Stimulated activated naive B cell treated with anti-CD40 and anti-IgM and Interleukin-4, amounts not matched to agents 10 μg/mL and 1 μg/mL and 100 μg/mL, for 72 hours (primary cell): Measurements from ENCODE around the gene COX7A2.
A peak's percentile ranks its signal among the peaks of the same experiment; 100 is the strongest.

Source experiments
- ATAC-seq, 2 donors: fragments of 150-1000 bp; cut with Tn5 transposase; replicated peaks; 2 replicates each; pipeline ENCODE4 v1.10.0; 2021; ENCODE audit warnings: moderate library complexity in 1 of 2
- DNase-seq: peaks from one replicate; pipeline ENCODE4 v3.0.0; 2021
- H3K27ac Mint-ChIP-seq: one replicate; pipeline ENCODE4 v1.8.0; 2022; ENCODE audit warnings: mild to moderate bottlenecking, mixed read lengths
- H3K27me3 Mint-ChIP-seq, 2 donors: one replicate each; pipeline ENCODE4 v1.8.0; 2022; ENCODE audit warnings: mixed read lengths in 2 of 2
- H3K36me3 Mint-ChIP-seq, 2 donors: one replicate each; pipeline ENCODE4 v1.8.0; 2022; ENCODE audit warnings: mixed read lengths in 2 of 2, mild to moderate bottlenecking in 1 of 2
- H3K4me1 Mint-ChIP-seq, 2 donors: one replicate each; pipeline ENCODE4 v1.8.0; 2022; ENCODE audit warnings: mixed read lengths in 2 of 2, mild to moderate bottlenecking in 1 of 2
- H3K4me3 Mint-ChIP-seq, 2 donors: one replicate each; pipeline ENCODE4 v1.8.0; 2022; ENCODE audit warnings: mild to moderate bottlenecking in 2 of 2, mixed read lengths in 2 of 2, moderate library complexity in 1 of 2
- H3K9me3 Mint-ChIP-seq, 2 donors: one replicate each; pipeline ENCODE4 v1.8.0; 2022; ENCODE audit warnings: mixed read lengths in 2 of 2, mild to moderate bottlenecking in 1 of 2

The COX7A2 gene

GRCh38 chr6:75280131-75280855, 36.7 kb upstream of the COX7A2 start:
- Mint-ChIP-seq H3K27ac (no peak overlapping the region), H3K27me3 (no peaks in the 10 kb centered on the region), H3K36me3 (peaks cover 8 to 19% of the 10 kb centered on the region in 2 donors), H3K4me1 (peaks cover 20 to 49% of the 10 kb centered on the region in 2 donors), H3K4me3 (no peak overlapping the region), H3K9me3 (no peaks in the 10 kb centered on the region)
- ATAC-seq (no peak), DNase-seq (no peak)

GRCh38 chr6:75279418-75279817, 35.8 kb upstream of the COX7A2 start:
- DNase-seq: no peak
- peaks cover 25 to 58% of the 10 kb centered on the region in 2 donors for H3K4me1 Mint-ChIP-seq
- peaks cover 12 to 26% of the 10 kb centered on the region in 2 donors for H3K36me3 Mint-ChIP-seq
- no peaks in the 10 kb centered on the region for H3K27me3 Mint-ChIP-seq
- H3K4me3 Mint-ChIP-seq: no peak overlapping the region
- no peak overlapping the region for H3K27ac Mint-ChIP-seq
- no peaks in the 10 kb centered on the region for H3K9me3 Mint-ChIP-seq
- no peak for ATAC-seq

- Mint-ChIP-seq H3K4me3 (no peak overlapping the region), H3K27ac (no peak overlapping the region), H3K9me3 (no peaks in the 10 kb centered on the region), H3K27me3 (no peaks in the 10 kb centered on the region), H3K4me1 (peaks cover 31 to 66% of the 10 kb centered on the region in 2 donors), H3K36me3 (peaks cover 14 to 33% of the 10 kb centered on the region in 2 donors)
- no peak for DNase-seq
- no peak for ATAC-seq
Observed at GRCh38 chr6:75278474-75279077, 35.0 kb upstream of the COX7A2 start.

- Mint-ChIP-seq H3K27ac (no peak overlapping the region), H3K4me1 (peaks cover 39 to 73% of the 10 kb centered on the region in 2 donors), H3K36me3 (peaks cover 33 to 59% of the 10 kb centered on the region in 2 donors), H3K9me3 (peaks cover 0 to 3% of the 10 kb centered on the region in 2 donors), H3K4me3 (no peak overlapping the region), H3K27me3 (no peaks in the 10 kb centered on the region)
- DNase-seq (no peak), ATAC-seq (no peak)
Observed at GRCh38 chr6:75275067-75275466, 31.5 kb upstream of the COX7A2 start.

- Mint-ChIP-seq H3K4me1 (peaks cover 38 to 62% of the 10 kb centered on the region in 2 donors), H3K27ac (peak overlapping the region; percentile 47), H3K27me3 (no peaks in the 10 kb centered on the region), H3K4me3 (peak overlapping the region in 1 of 2 donors; percentile 36), H3K9me3 (peaks cover 0 to 3% of the 10 kb centered on the region in 2 donors), H3K36me3 (peaks cover 32 to 54% of the 10 kb centered on the region in 2 donors)
- ATAC-seq: peak; percentile 36 to 46
- no peak for DNase-seq
Observed at GRCh38 chr6:75273009-75273408, 29.4 kb upstream of the COX7A2 start.

GRCh38 chr6:75272145-75272840, 28.7 kb upstream of the COX7A2 start:
- Mint-ChIP-seq H3K4me1 (peaks cover 40 to 62% of the 10 kb centered on the region in 2 donors), H3K36me3 (peaks cover 32 to 54% of the 10 kb centered on the region in 2 donors), H3K4me3 (no peak overlapping the region), H3K27ac (peak overlapping the region; percentile 47), H3K27me3 (no peaks in the 10 kb centered on the region), H3K9me3 (peaks cover 0 to 3% of the 10 kb centered on the region in 2 donors)
- ATAC-seq (no peak), DNase-seq (no peak)

GRCh38 chr6:75268988-75269354, 25.4 kb upstream of the COX7A2 start:
- Mint-ChIP-seq H3K9me3 (peaks cover 0 to 3% of the 10 kb centered on the region in 2 donors), H3K4me3 (no peak overlapping the region), H3K4me1 (peaks cover 24 to 30% of the 10 kb centered on the region in 2 donors), H3K36me3 (peaks cover 21 to 31% of the 10 kb centered on the region in 2 donors), H3K27me3 (no peaks in the 10 kb centered on the region), H3K27ac (no peak overlapping the region)
- no peak for DNase-seq
- no peak for ATAC-seq

GRCh38 chr6:75268121-75268987, 24.8 kb upstream of the COX7A2 start:
- no peak for DNase-seq
- H3K4me3 Mint-ChIP-seq: no peak overlapping the region
- H3K9me3 Mint-ChIP-seq: peaks cover 0 to 3% of the 10 kb centered on the region in 2 donors
- peaks cover 20 to 26% of the 10 kb centered on the region in 2 donors for H3K4me1 Mint-ChIP-seq
- no peaks in the 10 kb centered on the region for H3K27me3 Mint-ChIP-seq
- H3K36me3 Mint-ChIP-seq: peaks cover 21 to 28% of the 10 kb centered on the region in 2 donors
- no peak for ATAC-seq
- no peak overlapping the region for H3K27ac Mint-ChIP-seq

- peaks cover 12 to 18% of the 10 kb centered on the region in 2 donors for H3K4me1 Mint-ChIP-seq
- ATAC-seq (no peak), DNase-seq (no peak)
- H3K4me3 Mint-ChIP-seq: no peak overlapping the region
- no peaks in the 10 kb centered on the region for H3K27me3 Mint-ChIP-seq
- peaks cover 0 to under 1% of the 10 kb centered on the region in 2 donors for H3K9me3 Mint-ChIP-seq
- peaks cover 19 to 30% of the 10 kb centered on the region in 2 donors for H3K36me3 Mint-ChIP-seq
- no peak overlapping the region for H3K27ac Mint-ChIP-seq
Observed at GRCh38 chr6:75267461-75267860, 23.9 kb upstream of the COX7A2 start.

GRCh38 chr6:75266716-75267291, 23.2 kb upstream of the COX7A2 start:
- Mint-ChIP-seq H3K9me3 (no peaks in the 10 kb centered on the region), H3K36me3 (peaks cover 15 to 23% of the 10 kb centered on the region in 2 donors), H3K4me1 (peaks cover 11 to 14% of the 10 kb centered on the region in 2 donors), H3K27me3 (no peaks in the 10 kb centered on the region), H3K27ac (no peak overlapping the region), H3K4me3 (no peak overlapping the region)
- DNase-seq (no peak), ATAC-seq (peak; percentile 69 to 72)

- Mint-ChIP-seq H3K4me3 (no peak overlapping the region), H3K9me3 (no peaks in the 10 kb centered on the region), H3K4me1 (peaks cover 4% of the 10 kb centered on the region in 2 donors), H3K36me3 (peaks cover 13 to 15% of the 10 kb centered on the region in 2 donors), H3K27ac (no peak overlapping the region), H3K27me3 (no peaks in the 10 kb centered on the region)
- ATAC-seq: no peak
- DNase-seq: no peak
Observed at GRCh38 chr6:75263401-75263750, 19.8 kb upstream of the COX7A2 start.

- H3K27ac Mint-ChIP-seq: no peak overlapping the region
- H3K9me3 Mint-ChIP-seq: no peaks in the 10 kb centered on the region
- H3K4me1 Mint-ChIP-seq: peaks cover 0 to 2% of the 10 kb centered on the region in 2 donors
- no peak overlapping the region for H3K4me3 Mint-ChIP-seq
- no peaks in the 10 kb centered on the region for H3K27me3 Mint-ChIP-seq
- ATAC-seq (no peak), DNase-seq (no peak)
- peaks cover 14 to 16% of the 10 kb centered on the region in 2 donors for H3K36me3 Mint-ChIP-seq
Observed at GRCh38 chr6:75262716-75263400, 19.3 kb upstream of the COX7A2 start.

GRCh38 chr6:75261299-75261698, 17.7 kb upstream of the COX7A2 start:
- H3K4me3 Mint-ChIP-seq: no peak overlapping the region
- no peaks in the 10 kb centered on the region for H3K27me3 Mint-ChIP-seq
- H3K27ac Mint-ChIP-seq: no peak overlapping the region
- no peaks in the 10 kb centered on the region for H3K4me1 Mint-ChIP-seq
- H3K9me3 Mint-ChIP-seq: no peaks in the 10 kb centered on the region
- H3K36me3 Mint-ChIP-seq: peaks cover 25% of the 10 kb centered on the region in 2 donors
- ATAC-seq: no peak
- DNase-seq: no peak
